Measurements from ENCODE around the gene SPATA31D4.

GRCh38 chr9:81896070-81896469, 32.2 kb upstream of the SPATA31D4 start:
- no peak for TF ChIP-seq CTCF (conservative IDR thresholded peaks at IDR 0.05; ENCODE audit: low read length)
- TF ChIP-seq EZH2phosphoT487 (IDR thresholded peaks at IDR 0.05; ENCODE audit: borderline replicate concordance, low read depth, low read length): no peak
